H9 (cell line): ENCODE results near the gene C15orf62. TPM values are rescaled to one million over a fixed set of nuclear protein-coding genes. Genes with fewer than 3 reads are reported as not detected.

Experiments
- DNase-seq: peaks from one replicate; pipeline ENCODE4 v3.0.0-alpha.2; 2017
- H2AFZ ChIP-seq: one replicate; pipeline ENCODE4 v1.6.1; 2013; ENCODE audit warnings: mild to moderate bottlenecking, low read length, control low read depth, moderate library complexity
- H2AK5ac ChIP-seq: 2 replicates; pipeline ENCODE4 v1.6.1; 2013; ENCODE audit warnings: low read length, control low read depth, mixed read lengths; ENCODE audit not compliant: insufficient read length
- H2BK120ac ChIP-seq: one replicate; pipeline ENCODE4 v1.6.1; 2013; ENCODE audit warnings: low read depth, mild to moderate bottlenecking, low read length, control low read depth, inconsistent platforms; ENCODE audit not compliant: poor library complexity, severe bottlenecking
- H2BK12ac ChIP-seq: 2 replicates; pipeline ENCODE4 v1.6.1; 2013; ENCODE audit warnings: low read length, control low read depth, mixed read lengths, low read depth; ENCODE audit not compliant: insufficient read length
- H2BK15ac ChIP-seq: 2 replicates; pipeline ENCODE4 v1.6.1; 2013; ENCODE audit warnings: low read depth, low read length, control low read depth
- H2BK20ac ChIP-seq: one replicate; pipeline ENCODE4 v1.6.1; 2013; ENCODE audit warnings: low read depth, mild to moderate bottlenecking, low read length, control low read depth, inconsistent platforms; ENCODE audit not compliant: poor library complexity, severe bottlenecking
- H2BK5ac ChIP-seq: 2 replicates; pipeline ENCODE4 v1.6.1; 2013; ENCODE audit warnings: low read length, control low read depth, mixed read lengths; ENCODE audit not compliant: insufficient read length
- H3K14ac ChIP-seq: 2 replicates; pipeline ENCODE4 v1.6.1; 2013; ENCODE audit warnings: low read length, control low read depth; ENCODE audit not compliant: insufficient read depth
- H3K18ac ChIP-seq: 2 replicates; pipeline ENCODE4 v1.6.1; 2013; ENCODE audit warnings: low read depth, mild to moderate bottlenecking, mixed read lengths, low read length, control low read depth; ENCODE audit not compliant: insufficient read length
- H3K23ac ChIP-seq: 2 replicates; pipeline ENCODE4 v1.6.1; 2013; ENCODE audit warnings: low read length, control low read depth, mixed read lengths, low read depth; ENCODE audit not compliant: insufficient read length
- H3K23me2 ChIP-seq: 2 replicates; pipeline ENCODE4 v1.6.1; 2013; ENCODE audit warnings: low read depth, mild to moderate bottlenecking, mixed read lengths, low read length, control low read depth; ENCODE audit not compliant: insufficient read length, poor library complexity, severe bottlenecking
- H3K27ac ChIP-seq: 2 replicates; pipeline ENCODE4 v1.5.1; 2013; ENCODE audit warnings: low read length, control low read depth, mixed read lengths, low read depth; ENCODE audit not compliant: insufficient read length
- H3K27me3 ChIP-seq: 2 replicates; pipeline ENCODE4 v1.6.1; 2013; ENCODE audit warnings: low read length, control low read depth, inconsistent platforms; ENCODE audit not compliant: insufficient read depth
- H3K4ac ChIP-seq: 2 replicates; pipeline ENCODE4 v1.6.1; 2013; ENCODE audit warnings: low read depth, mild to moderate bottlenecking, control low read depth, inconsistent platforms, low read length, moderate library complexity
- H3K4me1 ChIP-seq: 2 replicates; pipeline ENCODE4 v1.6.1; 2013; ENCODE audit warnings: low read length, control low read depth, inconsistent platforms; ENCODE audit not compliant: insufficient read depth
- H3K4me2 ChIP-seq: 2 replicates; pipeline ENCODE4 v1.6.1; 2013; ENCODE audit warnings: low read length, control low read depth, mixed read lengths; ENCODE audit not compliant: insufficient read length, insufficient read depth
- H3K56ac ChIP-seq: 2 replicates; pipeline ENCODE4 v1.6.1; 2013; ENCODE audit warnings: low read depth, mild to moderate bottlenecking, mixed read lengths, low read length, control low read depth; ENCODE audit not compliant: insufficient read length
- H3K79me1 ChIP-seq: 2 replicates; pipeline ENCODE4 v1.6.1; 2013; ENCODE audit warnings: low read depth, mild to moderate bottlenecking, moderate library complexity, low read length, control low read depth, inconsistent platforms; ENCODE audit not compliant: insufficient read depth, poor library complexity, severe bottlenecking
- H3K79me2 ChIP-seq: 2 replicates; pipeline ENCODE4 v1.6.1; 2013; ENCODE audit warnings: low read length, control low read depth, inconsistent platforms; ENCODE audit not compliant: insufficient read depth
- H3K9ac ChIP-seq: 2 replicates; pipeline ENCODE4 v1.6.1; 2013; ENCODE audit warnings: low read length, control low read depth, mixed read lengths; ENCODE audit not compliant: insufficient read length; ENCODE audit errors: extremely low read depth
- H3K9me3 ChIP-seq: one replicate; pipeline ENCODE4 v1.6.1; 2013; ENCODE audit warnings: low read depth, low read length, inconsistent platforms; ENCODE audit not compliant: control insufficient read depth
- H3T11ph ChIP-seq: one replicate; pipeline ENCODE4 v1.6.1; 2013; ENCODE audit warnings: mild to moderate bottlenecking, low read length, control low read depth, inconsistent platforms
- H4K20me1 ChIP-seq: one replicate; pipeline ENCODE4 v1.6.1; 2013; ENCODE audit not compliant: control insufficient read depth, insufficient read length, insufficient read depth
- H4K5ac ChIP-seq: 2 replicates; pipeline ENCODE4 v1.6.1; 2013; ENCODE audit warnings: low read depth, mild to moderate bottlenecking, mixed read lengths, low read length, control low read depth; ENCODE audit not compliant: insufficient read length
- H4K8ac ChIP-seq: replicated peaks from 2 replicates; pipeline ENCODE4 v1.6.1; 2013; ENCODE audit warnings: low read length, control low read depth, mixed read lengths, low read depth; ENCODE audit not compliant: insufficient read length
- H4K91ac ChIP-seq: 2 replicates; pipeline ENCODE4 v1.6.1; 2013; ENCODE audit warnings: low read depth, mild to moderate bottlenecking, moderate library complexity, mixed read lengths, low read length, control low read depth; ENCODE audit not compliant: insufficient read length
- H3K27ac Mint-ChIP-seq, 3 experiments: 2 replicates in 2 of 3; 3 replicates in 1 of 3; pipeline ENCODE4 v1.8.0; 2020 to 2021; ENCODE audit warnings: mixed read lengths in 3 of 3, mild to moderate bottlenecking in 1 of 3, moderate library complexity in 1 of 3
- H3K27me3 Mint-ChIP-seq: 2 replicates; pipeline ENCODE4 v1.8.0; 2021; ENCODE audit warnings: low read depth, mild to moderate bottlenecking, moderate library complexity, mixed read lengths
- H3K36me3 Mint-ChIP-seq, 3 experiments: 2 replicates in 2 of 3; 3 replicates in 1 of 3; pipeline ENCODE4 v1.8.0; 2020 to 2021; ENCODE audit warnings: low read depth in 3 of 3, mixed read lengths in 3 of 3; ENCODE audit not compliant: insufficient read depth in 1 of 3
- H3K4me1 Mint-ChIP-seq, 2 experiments: 2 replicates each; pipeline ENCODE4 v1.8.0; 2020; ENCODE audit warnings: mixed read lengths in 2 of 2
- H3K4me3 Mint-ChIP-seq, 2 experiments: 2 replicates in 1 of 2; 3 replicates in 1 of 2; pipeline ENCODE4 v1.8.0; 2020 to 2021; ENCODE audit warnings: mild to moderate bottlenecking in 2 of 2, mixed read lengths in 2 of 2, moderate library complexity in 1 of 2
- H3K9me3 Mint-ChIP-seq, 2 experiments: 2 replicates in 1 of 2; 3 replicates in 1 of 2; pipeline ENCODE4 v1.8.0; 2020; ENCODE audit warnings: mild to moderate bottlenecking in 2 of 2, mixed read lengths in 2 of 2, moderate library complexity in 1 of 2
- CTCF ChIP-seq: fragments of 200-600 bp; sonication (generic); conservative IDR thresholded peaks from 3 replicates; pipeline ENCODE4 v1.8.0; 2021; ENCODE audit warnings: antibody characterized with exemption, mild to moderate bottlenecking
- WGBS: extraction: QIAGEN DNeasy Blood & Tissue Kit; methylation state at CpG from one replicate; pipeline ENCODE4 v1.1.7; 2013; ENCODE audit warnings: missing lambda C conversion rate, low lambda C conversion rate, mixed read lengths; ENCODE audit not compliant: insufficient read length; ENCODE audit errors: extremely low coverage; 5-methylcytosine and 5-hydroxymethylcytosine counted together
- total RNA-seq: library from RNA; stranded (reverse); gene quantifications from 2 replicates; pipeline ENCODE4 v1.2.1, GENCODE V29; 2021

The C15orf62 gene
- total RNA-seq, 1 experiment from 2014 or later: 0.70 TPM

GRCh38 chr15:40819048-40819447 is 49.3 kb downstream of the C15orf62 start:
- H3T11ph ChIP-seq: no peak overlapping the region
- no peaks in the 10 kb centered on the region for H3K27me3 ChIP-seq
- no peak overlapping the region for H4K91ac ChIP-seq
- H2BK15ac ChIP-seq: no peak overlapping the region
- DNase-seq: no peak
- no peaks in the 10 kb centered on the region for H3K4me1 Mint-ChIP-seq
- H2AFZ ChIP-seq: no peak overlapping the region
- H2BK5ac ChIP-seq: no peak overlapping the region
- no peak for TF ChIP-seq CTCF
- H3K79me2 ChIP-seq: no peaks in the 10 kb centered on the region
- H4K5ac ChIP-seq: no peak overlapping the region
- no peak overlapping the region for H2BK120ac ChIP-seq
- H3K9me3 ChIP-seq: no peaks in the 10 kb centered on the region
- H3K14ac ChIP-seq: no peak overlapping the region
- H3K27me3 Mint-ChIP-seq: no peaks in the 10 kb centered on the region
- WGBS: no CpG with 5 or more reads among the region's 7 CpGs
- H3K4me1 ChIP-seq: no peaks in the 10 kb centered on the region
- H3K9ac ChIP-seq: no peak overlapping the region
- H3K23ac ChIP-seq: no peak overlapping the region
- H4K8ac ChIP-seq: no peak overlapping the region
- H3K4ac ChIP-seq: no peak overlapping the region
- H3K18ac ChIP-seq: no peak overlapping the region
- no peak overlapping the region for H3K4me3 Mint-ChIP-seq
- no peaks in the 10 kb centered on the region for H4K20me1 ChIP-seq
- no peak overlapping the region for H3K56ac ChIP-seq
- no peak overlapping the region for H3K27ac Mint-ChIP-seq
- H3K4me2 ChIP-seq: no peak overlapping the region
- no peak overlapping the region for H2BK20ac ChIP-seq
- H2BK12ac ChIP-seq: no peak overlapping the region
- H3K79me1 ChIP-seq: no peaks in the 10 kb centered on the region
- peaks cover 0 to 4% (median 0%) of the 10 kb centered on the region in 3 experiments; a peak in 2 of 7 replicates for H3K36me3 Mint-ChIP-seq
- no peaks in the 10 kb centered on the region; a peak in 1 of 5 replicates for H3K9me3 Mint-ChIP-seq
- no peaks in the 10 kb centered on the region for H3K23me2 ChIP-seq
- H3K27ac ChIP-seq: no peak overlapping the region
- H2AK5ac ChIP-seq: no peak overlapping the region
